GM19035 (cell line): ENCODE results near the gene RHEBL1.
"Not testable (repeated sequence)": the region's sequence is repeated elsewhere in the genome, so short reads cannot be mapped to it uniquely, and the experiment has no call there.

Experiments used
- ATAC-seq: cut with Tn5 transposase; IDR thresholded peaks from one replicate; pipeline ENCODE4 v1.9.1; 2021; ENCODE audit not compliant: unreplicated experiment

RHEBL1 gene

GRCh38 chr12:49089821-49090773 lies 20.3 kb upstream of the RHEBL1 start:
- ATAC-seq, result no peak

GRCh38 chr12:49088932-49089330 lies 19.2 kb upstream of the RHEBL1 start:
- no peak for ATAC-seq

GRCh38 chr12:49088150-49088931 lies 18.6 kb upstream of the RHEBL1 start:
- ATAC-seq, result no peak

- ATAC-seq, result no peak
These were observed 16.3 kb upstream of the RHEBL1 start for GRCh38 chr12:49086116-49086515.

GRCh38 chr12:49084438-49084837 lies 14.7 kb upstream of the RHEBL1 start:
- no peak for ATAC-seq

GRCh38 chr12:49079793-49080192 lies 10.0 kb upstream of the RHEBL1 start:
- no peak for ATAC-seq

GRCh38 chr12:49070971-49071370 lies 1.2 kb upstream of the RHEBL1 start:
- no peak for ATAC-seq

- no peak for ATAC-seq
These were observed 786 bp downstream of the RHEBL1 start for GRCh38 chr12:49068879-49069506.

GRCh38 chr12:49066120-49066519 lies 3.7 kb downstream of the RHEBL1 start:
- no peak for ATAC-seq

GRCh38 chr12:49064767-49065152 lies 5.0 kb downstream of the RHEBL1 start:
- ATAC-seq, result no peak

- ATAC-seq, result not testable (repeated sequence)
These were observed 7.9 kb downstream of the RHEBL1 start for GRCh38 chr12:49061916-49062315.

GRCh38 chr12:49061157-49061650 lies 8.6 kb downstream of the RHEBL1 start:
- ATAC-seq, result no peak

GRCh38 chr12:49060237-49061156 lies 9.3 kb downstream of the RHEBL1 start, which contains the start of gene KMT2D:
Gene KMT2D (minus strand): TSS chr12:49060794. CDS start chr12:49055324, 5,470 bp downstream.
- peak; percentile 59 for ATAC-seq

GRCh38 chr12:49059299-49060171 lies 10.2 kb downstream of the RHEBL1 start:
- ATAC-seq, result peak; percentile 12

GRCh38 chr12:49059045-49059298 lies 10.8 kb downstream of the RHEBL1 start:
- ATAC-seq, result no peak

GRCh38 chr12:49058366-49059044 lies 11.3 kb downstream of the RHEBL1 start:
- no peak for ATAC-seq

- no peak for ATAC-seq
These were observed 11.9 kb downstream of the RHEBL1 start for GRCh38 chr12:49057888-49058287.

- peak; percentile 54 for ATAC-seq
These were observed 13.6 kb downstream of the RHEBL1 start for GRCh38 chr12:49055978-49056754.
